ENCODE results near the gene BBOX1. TPM values are rescaled to one million over a fixed set of nuclear protein-coding genes. Genes with fewer than 3 reads are reported as not detected.

The BBOX1 gene
- total RNA-seq, 1 donor from 2014 or later: 10.9 TPM

DNA sequence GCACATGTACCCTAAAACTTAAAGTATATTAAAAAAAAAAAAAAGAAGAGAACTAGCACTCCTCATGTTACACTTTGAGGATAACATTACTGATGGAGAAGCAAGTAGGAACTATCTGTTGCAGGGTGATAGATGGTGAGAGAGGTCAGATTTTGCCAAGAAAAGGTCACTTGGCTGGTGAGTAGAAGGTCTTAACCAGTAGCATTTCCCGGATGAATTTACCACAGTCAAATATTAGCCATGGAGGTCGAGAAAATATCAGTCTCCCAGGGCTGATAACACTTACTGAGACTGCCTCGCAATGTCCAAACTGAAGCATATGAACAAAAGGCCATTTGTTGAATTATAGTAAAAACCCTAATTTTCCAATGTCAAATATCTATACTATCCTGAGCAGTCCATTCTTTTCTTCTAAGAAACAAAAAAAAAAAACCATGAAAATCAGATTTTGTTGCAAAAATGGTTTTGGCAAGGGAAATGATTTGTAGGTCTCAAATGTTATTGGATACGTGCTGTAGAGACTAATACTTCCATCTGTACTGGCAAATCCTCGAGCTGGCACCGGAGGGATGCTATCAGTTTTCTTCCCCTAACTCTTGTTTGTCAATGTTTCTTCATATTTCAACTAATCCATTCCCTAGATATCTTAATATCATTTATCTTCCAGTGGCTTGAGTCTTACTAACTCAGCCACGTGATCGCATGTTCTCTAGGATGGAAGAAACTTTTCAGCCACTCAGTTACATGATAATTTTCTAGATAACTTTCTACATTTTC lies 14.5 kb upstream of the BBOX1 start:
- DNase-seq: no peak

DNA sequence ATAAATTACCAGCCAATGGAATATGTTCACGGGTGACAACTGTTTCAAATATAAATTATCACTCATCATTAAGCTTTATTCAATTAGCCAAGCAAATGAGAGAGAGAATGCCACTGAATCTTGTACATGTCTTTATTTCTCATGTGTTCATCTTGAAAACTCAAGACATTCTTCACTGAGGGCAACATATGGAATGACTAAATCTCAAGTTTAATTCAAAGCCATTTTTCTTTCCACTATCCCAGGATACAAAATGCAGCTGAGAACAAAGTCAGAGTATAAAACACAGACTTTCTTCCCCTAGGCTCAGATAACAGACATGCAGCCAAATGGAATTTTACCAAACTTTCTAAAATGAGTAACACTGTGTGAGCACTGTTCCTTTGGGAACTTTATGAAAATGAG lies 12.1 kb upstream of the BBOX1 start:
- DNase-seq: peak; percentile 93

DNA sequence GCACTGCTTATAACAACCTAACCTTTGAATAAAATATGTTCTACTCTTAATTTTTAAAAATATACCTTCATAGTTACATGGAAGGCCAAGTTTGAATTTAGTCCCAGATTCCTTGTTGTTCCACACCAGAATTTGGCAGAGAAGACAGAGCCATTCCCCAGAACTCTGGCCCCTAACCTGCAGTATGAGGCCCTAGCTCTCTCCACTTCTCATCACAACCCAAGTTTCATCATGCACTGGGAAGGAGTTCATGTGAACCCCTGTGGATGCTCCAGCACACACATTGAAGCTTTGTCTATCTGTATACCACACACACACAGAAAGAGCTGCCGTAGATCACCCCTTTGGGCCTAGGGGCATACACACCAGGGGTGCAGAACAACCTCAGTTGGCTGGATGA lies 10.6 kb upstream of the BBOX1 start:
- no peak for DNase-seq

DNA sequence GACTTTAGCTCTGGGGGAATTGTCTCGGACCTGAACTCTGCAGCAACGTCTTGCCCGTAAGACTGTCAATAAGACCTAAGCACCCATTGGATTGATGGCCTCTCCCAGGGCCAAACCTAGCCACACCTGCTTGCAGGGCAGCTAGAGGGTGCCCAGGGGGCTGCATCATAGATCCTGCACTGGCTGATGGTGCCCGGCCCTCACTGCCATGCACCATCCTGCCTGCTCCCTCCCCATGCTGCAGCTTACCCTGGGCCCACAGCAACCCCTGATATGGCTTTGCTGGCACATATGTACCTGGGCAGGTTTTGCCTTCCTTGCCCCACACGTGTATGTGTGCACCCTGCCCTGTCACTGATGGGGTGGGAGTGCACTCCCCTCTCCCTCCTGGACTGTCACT lies 8.9 kb upstream of the BBOX1 start:
- DNase-seq: no peak

DNA sequence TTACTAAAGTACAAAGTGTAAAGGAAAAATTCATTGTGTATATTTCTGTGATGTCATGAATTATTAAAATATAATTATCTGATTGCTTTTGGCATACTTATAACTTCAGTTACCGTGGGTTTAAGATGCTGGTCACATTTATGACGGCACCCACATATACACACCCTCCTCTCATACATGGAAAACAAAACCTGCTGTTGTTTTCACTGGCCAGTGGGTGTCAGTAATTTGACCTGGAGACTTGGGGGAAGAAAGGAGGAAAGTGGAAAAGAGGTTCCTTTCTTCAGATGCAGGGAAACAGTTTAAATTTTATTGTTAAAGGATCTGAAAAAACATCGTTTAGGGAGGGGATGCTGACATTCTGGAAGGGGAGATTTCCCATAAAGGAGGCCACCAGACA lies 742 bp upstream of the BBOX1 start:
- no peak for DNase-seq

DNA sequence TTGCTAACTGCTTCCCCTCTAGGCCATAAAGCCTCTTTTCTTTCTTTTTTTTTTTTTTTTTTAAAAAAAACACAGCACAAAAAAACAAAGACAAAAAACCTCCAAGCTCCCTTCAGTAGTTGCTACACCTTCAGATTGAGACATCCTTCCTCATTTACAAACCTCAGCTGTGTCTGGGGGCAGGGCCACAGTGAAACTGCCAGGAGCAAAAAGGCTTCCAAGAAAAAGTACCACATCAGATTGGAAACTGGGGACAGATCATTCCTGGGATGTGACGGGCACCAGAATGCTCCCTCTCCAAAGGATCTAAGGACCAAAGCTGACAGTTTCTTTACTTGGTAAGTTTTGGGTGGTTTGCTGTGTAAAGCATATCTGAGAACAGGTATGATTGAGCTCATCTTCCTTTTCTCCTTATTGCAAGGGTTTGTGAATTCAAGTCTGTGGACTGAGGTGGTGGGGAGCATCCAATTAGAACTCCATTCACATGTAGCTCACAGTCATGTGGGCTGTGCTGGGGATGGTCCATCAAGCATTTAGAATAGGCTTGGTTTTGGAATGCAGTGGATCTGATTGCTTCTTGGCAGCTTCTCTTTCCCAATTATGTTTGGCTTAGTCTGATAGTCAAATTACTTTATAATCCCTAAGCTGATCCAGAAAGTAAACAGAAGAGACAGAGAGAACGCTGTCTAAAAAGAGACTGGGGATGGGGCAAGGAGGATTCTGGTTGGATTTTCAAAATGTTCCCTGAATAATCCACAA lies 705 bp downstream of the BBOX1 start:
- no peak for DNase-seq

DNA sequence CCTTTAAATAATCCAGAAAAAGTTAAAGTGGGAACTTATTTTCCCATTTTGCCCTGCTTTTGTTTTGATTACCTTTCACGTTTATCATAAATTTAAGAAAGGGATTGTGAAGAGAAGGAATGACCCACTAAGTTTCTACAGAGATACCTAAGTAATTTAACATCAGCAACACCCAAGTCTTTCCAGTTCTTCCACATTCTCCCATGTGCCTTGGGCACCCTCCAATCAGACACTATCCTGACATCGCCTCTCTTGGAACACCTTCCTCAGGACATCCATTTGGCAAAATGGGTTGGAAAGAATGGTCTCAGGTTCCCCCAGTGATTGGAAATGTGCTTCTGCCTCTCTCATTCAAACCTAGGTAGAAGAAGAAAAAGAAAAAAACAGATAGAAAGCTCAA lies 6.3 kb downstream of the BBOX1 start:
- no peak for DNase-seq

DNA sequence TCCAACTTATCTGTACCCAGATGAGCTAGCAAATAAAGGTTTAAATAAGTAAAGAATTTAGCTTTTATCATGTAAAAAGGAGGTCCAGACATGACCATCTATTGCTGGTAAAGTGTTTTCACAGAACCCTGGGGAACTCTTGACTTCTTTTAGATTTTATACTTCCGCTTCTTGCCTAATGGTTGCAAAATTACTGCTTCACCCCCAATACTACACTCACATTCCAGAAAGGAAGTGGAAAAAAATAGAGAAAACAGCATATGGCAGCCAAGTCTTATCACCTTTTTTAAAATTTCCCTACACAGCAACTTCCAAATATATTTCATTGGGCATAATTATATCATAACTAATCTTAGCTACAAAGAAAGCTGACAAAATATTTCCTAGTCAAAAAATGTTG lies 12.1 kb downstream of the BBOX1 start:
- DNase-seq: no peak

DNA sequence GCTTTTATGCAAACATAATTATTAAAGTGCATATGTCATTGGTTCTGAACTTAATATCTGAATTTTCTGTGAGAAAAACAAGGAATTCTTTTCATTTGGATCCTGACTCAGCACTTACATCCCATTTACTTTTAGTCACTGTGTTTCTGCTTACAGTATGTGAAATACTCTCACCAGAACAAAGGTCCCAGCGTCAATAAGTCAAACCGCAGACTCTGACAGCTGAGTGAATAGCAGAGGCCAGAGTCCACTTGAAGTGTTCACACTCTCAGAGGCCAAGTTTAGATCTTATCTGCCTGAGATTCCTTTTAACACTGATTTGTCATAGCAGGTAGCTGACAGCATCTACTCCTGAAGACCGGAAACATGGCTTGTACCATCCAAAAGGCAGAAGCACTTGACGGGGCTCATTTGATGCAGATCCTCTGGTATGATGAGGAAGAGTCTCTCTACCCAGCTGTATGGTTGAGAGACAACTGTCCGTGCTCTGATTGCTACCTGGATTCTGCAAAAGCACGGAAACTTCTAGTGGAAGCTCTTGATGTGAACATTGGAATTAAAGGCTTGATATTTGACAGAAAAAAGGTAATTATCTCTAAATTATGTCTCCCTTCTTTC lies 14.6 kb downstream of the BBOX1 start:
- no peak for DNase-seq

DNA sequence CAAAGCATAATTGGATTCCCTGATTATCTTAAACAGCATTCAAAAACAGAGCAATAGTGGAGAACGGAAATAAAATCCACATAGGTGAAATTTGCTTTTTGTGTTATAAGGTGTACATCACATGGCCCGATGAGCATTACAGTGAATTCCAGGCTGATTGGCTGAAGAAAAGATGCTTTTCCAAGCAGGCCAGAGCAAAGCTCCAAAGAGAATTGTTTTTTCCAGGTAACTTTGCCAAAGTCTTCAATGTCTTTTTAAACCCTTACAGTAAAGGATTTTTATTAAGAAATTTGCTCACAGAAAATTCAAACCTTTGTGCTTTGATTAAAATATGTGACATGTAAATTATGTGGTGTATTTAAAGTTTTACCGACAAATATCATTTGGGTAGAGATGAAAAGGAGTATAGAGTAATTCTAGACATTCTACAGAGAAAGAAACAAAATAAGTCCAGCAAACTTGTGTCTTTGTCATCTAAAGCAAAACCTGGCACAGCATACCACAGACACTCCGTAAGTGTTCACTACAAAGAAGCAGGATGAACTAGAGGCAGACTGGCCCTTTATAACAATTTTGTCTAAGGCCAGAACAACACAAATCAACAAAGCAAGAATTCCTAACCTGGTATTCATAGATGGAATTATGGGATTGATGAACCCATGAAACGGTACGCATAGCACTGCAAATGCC lies 16.6 kb downstream of the BBOX1 start:
- DNase-seq: no peak

DNA sequence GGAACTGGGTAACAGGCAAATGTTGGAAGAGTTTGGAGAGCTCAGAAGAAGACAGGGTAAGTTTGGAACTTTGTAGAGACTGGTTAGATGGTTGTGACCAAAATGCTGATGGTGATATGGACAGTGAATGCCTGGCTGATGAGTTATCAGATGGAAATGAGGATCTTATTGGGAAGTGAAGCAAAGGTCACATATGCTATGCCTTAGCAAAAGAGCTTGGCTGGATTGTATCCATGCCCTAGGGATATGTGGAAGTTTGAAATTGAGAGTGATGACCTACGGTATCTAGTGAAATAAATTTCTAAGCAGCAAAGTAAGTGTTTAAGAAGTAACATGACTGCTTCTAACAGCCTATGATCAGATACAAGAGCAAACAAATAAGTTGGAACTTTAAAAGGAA lies 17.8 kb downstream of the BBOX1 start:
- DNase-seq: no peak

DNA sequence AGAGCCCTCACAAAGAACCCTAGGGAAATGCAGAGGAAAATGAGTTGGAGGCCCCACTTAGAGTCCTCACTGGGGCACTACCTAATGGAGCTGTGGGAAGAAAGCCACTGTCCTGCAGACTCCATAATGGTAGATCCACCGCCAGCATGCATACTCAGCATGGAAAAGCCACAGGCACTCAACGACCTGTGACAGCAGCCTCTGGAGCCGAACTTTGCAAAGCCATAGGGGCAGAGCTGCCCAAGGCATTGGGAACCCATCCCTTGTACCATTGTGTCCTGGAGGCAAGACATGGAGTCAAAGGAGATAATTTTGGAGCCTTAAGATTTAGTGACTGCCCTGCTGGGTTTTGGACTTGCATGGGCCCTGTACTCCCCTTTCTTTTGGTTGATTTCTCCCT lies 18.8 kb downstream of the BBOX1 start:
- DNase-seq: no peak

DNA sequence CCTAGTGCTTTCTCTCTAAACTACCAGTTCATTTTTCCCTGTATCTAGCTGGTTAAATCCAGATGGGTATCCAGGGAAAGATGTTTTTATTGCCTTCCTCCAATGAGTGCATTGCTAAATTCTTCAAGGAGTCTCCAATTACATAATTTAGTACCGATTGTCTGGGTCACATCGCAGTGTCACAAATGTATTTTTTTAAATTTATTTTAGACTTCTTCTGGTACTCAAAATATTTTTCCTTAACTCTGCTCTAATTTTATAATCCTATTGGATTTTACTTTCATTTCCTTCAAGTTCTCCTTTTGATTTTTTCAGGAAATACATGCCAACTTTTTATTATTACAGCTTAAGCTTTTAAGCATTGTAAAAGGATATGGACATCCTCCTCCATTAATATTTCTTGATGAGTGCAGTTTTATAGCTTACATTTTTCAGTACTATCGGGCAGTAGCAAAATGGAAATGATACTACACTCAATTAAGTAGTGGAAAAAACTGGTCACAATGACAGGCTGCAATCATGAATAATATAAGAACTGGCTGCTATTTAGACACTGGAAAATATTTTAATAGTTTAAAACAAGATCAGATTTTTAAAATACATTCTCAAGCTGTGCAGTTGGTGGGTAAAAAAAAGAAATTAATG lies 20.3 kb downstream of the BBOX1 start:
- peak; percentile 86 for DNase-seq

DNA sequence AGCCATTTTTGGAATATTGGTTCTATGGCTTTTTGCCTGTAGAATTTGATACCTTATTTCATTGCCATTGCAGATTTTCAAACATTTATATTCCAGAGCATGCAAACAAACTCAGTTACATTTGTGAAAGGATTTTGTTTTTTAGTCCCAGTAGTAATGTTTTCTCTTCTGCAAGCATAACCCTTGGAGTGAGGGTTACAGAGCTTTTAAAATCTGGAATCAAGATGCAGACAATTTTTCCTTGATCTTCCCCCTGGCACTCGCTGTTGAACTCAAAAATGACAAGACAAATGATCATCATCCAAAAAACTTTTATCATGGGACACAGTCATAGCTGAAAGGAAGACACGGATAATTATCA lies 20.8 kb downstream of the BBOX1 start:
- peak; percentile 89 for DNase-seq

DNA sequence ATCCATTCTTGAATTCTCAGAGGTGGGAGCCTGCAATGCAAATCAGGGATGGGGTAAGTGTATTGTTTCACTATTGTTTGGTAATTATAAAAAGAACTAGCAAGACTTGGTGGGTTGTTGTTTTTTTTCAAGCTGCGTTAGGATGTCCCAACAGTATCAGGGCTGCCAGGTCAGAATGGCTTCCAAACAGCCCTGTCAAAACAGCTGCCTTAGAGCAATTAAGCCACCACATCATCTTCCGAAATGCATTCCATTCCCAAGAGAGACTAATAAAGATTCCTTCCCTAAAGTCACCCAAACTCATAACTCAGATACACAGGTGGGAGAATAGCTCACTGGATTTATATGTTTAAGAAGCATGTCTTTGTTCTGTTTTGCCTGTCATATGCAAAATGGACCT lies 23.5 kb downstream of the BBOX1 start:
- no peak for DNase-seq

DNA sequence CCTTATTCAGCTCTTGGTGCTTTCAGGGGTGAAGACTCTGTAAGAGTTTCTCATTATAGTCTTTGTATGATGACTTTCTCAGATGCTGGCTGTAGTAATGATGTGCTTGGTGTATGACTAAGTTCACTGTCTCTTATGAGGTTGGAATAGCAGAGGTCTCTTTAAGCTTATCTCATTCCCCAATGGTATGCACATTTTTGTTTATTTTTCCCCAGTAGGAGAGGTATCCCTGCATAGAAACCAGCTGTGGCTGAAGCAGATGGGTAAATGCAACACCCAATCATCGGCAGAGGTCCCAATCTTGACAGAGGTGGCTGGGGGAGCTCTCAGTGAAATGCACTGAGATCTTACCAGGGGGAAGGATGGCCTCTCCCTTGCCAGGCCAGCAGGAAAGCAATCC lies 34.6 kb downstream of the BBOX1 start:
- no peak for DNase-seq

DNA sequence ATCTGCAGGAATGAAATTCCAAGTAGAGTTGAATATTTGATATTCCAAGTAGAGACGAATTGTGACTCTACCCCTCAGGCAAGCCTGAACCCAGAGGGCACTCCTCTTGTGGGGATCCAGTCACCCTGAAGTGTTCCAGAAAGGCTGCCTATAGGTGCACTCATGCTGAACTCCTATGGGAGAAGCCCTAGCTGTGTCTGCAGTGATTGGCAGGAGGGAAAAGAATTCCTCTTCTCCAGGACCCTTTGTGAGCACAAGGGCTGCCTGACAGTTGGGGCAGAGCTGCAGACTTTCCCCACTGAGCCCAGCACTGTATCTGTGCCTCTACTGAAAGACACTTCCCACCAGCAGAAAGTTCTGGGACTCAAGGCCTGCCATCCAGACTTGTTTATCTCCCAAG lies 35.0 kb downstream of the BBOX1 start:
- no peak for DNase-seq

DNA sequence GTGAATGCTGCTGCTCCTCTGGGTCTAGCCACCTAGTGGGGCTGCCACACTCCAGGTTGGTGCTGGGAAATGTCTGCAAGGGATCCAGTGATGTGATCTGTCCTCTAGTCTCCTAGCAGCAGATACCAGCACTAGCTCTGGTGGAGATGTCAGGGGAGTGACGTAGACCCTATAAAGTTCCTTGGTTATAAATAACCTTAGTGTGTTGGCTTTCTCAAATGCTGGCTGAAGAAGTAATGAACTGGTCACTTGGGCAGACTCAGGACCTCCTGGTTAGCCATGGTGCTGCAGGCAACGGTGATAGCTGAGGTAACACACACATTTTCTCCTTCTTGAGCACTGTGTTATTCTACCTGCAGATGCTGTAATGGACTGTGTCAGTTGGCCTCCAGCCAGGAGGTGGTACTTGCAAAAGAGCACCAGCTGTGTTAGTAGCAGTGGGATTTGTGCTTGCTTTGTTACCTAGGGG lies 35.5 kb downstream of the BBOX1 start:
- DNase-seq: no peak

DNA sequence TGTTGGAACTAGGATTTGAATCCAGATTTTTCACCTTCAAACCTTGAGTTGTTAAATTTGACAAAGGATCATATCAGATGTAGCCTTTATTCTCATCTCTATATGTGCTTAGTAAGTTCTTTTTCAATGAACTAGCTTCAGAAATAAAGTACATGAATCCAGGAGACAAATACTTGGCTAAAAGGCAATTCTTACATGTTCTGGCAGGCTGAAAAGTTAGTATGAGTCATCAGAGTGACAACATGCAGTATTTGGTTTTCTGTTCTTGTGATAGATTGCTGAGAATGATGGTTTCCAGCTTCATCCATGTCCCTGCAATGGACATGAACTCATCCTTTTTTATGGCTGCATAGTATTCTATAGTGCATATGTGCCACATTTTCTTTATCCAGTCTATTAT lies 40.4 kb downstream of the BBOX1 start:
- DNase-seq: no peak

DNA sequence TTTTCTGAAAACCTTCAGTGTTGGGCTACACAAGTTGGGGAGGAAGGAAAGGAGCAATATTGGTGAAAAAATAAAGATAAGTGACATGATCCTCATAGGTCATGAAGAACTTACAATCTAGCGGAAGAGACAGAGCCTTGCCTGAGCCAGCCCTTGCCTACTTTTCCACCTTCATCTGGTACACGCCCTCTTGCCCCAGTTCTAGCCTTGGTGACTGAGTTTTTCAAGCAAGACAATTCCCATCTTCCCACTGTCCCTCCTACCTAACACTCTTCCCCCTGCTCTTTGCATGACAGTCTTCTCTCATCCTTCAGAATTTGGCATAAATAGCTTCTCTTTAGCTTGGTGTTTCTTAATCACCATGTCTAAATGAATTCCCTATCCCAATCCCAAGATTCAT lies 42.6 kb downstream of the BBOX1 start:
- DNase-seq: no peak

DNA sequence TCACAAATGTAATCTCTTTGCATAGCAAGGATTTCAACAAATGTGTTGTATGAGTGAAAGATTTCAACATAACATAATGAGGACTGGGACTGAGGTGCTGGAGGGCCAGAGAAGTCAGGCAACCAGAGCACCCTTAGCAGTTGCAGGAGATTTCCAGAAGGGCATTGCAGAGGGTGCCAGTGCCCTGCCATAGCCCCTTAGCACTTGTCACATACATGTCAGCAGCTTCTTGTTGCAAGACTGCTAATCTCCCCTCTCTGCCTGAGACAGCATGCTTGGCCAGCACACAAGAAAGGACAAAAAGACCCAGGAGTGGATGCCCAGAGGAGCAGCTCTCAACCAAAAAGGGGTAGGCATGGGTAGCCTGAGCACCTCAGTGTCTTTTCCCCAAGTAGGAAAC lies 43.2 kb downstream of the BBOX1 start:
- DNase-seq: no peak

DNA sequence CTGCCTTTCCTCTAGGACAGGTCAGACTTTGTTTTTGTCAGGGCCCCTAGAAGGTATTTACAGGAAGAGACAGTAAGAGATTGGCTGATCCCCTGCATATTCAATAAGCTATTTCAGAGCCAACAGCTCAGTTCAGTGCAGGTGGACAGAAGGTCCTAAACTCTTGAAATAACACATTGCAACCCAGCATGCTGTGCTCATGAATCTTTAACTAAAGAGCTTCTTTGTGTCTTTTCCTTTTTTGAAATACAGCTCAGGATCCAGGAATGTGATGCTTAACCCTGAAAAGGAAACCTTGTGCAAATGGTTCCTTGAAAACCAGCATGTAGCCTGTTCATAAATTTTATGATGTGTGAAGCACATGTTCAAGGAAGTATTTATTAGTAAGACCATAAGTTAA lies 43.9 kb downstream of the BBOX1 start:
- DNase-seq: no peak

All from skin of body (tissue), 2 donors.